Gastroesophageal sphincter (tissue), 3 donors: ENCODE results near the gene RCC2.

Source experiments
- CTCF ChIP-seq, 4 experiments: fragments of 200-600 bp in 2 of 4; fragments of 450-650 bp in 2 of 4; sonication (generic) in 1 of 4; IDR thresholded peaks; one replicate each; pipeline ENCODE4 v1.5.1; 2017 to 2019; ENCODE audit warnings: antibody characterized with exemption in 4 of 4, mild to moderate bottlenecking in 2 of 4, moderate library complexity in 2 of 4
- EP300 ChIP-seq: sonication (generic); formaldehyde crosslinking; IDR thresholded peaks from one replicate; pipeline ENCODE4 v1.6.1; 2017; ENCODE audit warnings: antibody characterized with exemption, mild to moderate bottlenecking
- POLR2AphosphoS5 ChIP-seq: sonication (generic); formaldehyde crosslinking; IDR thresholded peaks from one replicate; pipeline ENCODE4 v1.6.1; 2017; ENCODE audit warnings: antibody characterized with exemption

- no peak for TF ChIP-seq CTCF (IDR thresholded peaks at IDR 0.05)
- TF ChIP-seq POLR2AphosphoS5: no peak
- no peak for TF ChIP-seq EP300
Observed at GRCh38 chr1:17475752-17476151, 36.3 kb upstream of the RCC2 start.
